H1 (cell line): ENCODE data around the gene ANKRD30A. TPM values are rescaled to one million over a fixed set of nuclear protein-coding genes. Genes with fewer than 3 reads are reported as not detected.

ENCODE experiments used
- CTCF ChIA-PET: fragments of 300-600 bp; sonication (Branson Sonifier 250); formaldehyde crosslinking; loops from one replicate; lab custom pipeline; 2021; ENCODE audit not compliant: partially characterized antibody; lab: Charles Lee
- POLR2A ChIA-PET: fragments of 300-600 bp; sonication (Branson Sonifier 250); formaldehyde crosslinking; loops from one replicate; lab custom pipeline; 2021; ENCODE audit warnings: inconsistent platforms; ENCODE audit not compliant: partially characterized antibody; lab: Charles Lee
- DNase-seq, 2 experiments: peaks; one replicate each; pipeline versions ENCODE4 v3.0.0 to v3.0.0-alpha.2; 2010 to 2022; ENCODE audit warnings: low spot score in 2 of 2, low read depth in 1 of 2, mixed read lengths in 1 of 2
- FAIRE-seq: peaks from 2 replicates; lab custom pipeline; 2011; peaks lifted over from hg19 to GRCh38; lab: Jason Lieb, UNC
- H2AFZ ChIP-seq: 2 replicates; pipeline ENCODE4 v1.8.1; 2012; ENCODE audit warnings: low read length, inconsistent platforms
- H2AK5ac ChIP-seq: 2 replicates; pipeline ENCODE4 v1.6.1; 2013; ENCODE audit warnings: low read depth, low read length
- H2BK120ac ChIP-seq: replicated peaks from 2 replicates; pipeline ENCODE3; 2013; ENCODE audit warnings: low read depth, low read length, inconsistent platforms
- H2BK12ac ChIP-seq: 2 replicates; pipeline ENCODE4 v1.6.1; 2013; ENCODE audit warnings: low read depth, low read length
- H2BK15ac ChIP-seq: 2 replicates; pipeline ENCODE4 v1.6.1; 2013; ENCODE audit warnings: low read length
- H2BK20ac ChIP-seq: 2 replicates; pipeline ENCODE4 v1.6.1; 2013; ENCODE audit warnings: low read length
- H2BK5ac ChIP-seq: 2 replicates; pipeline ENCODE4 v1.6.1; 2013; ENCODE audit warnings: low read depth, low read length
- H3K14ac ChIP-seq: 2 replicates; pipeline ENCODE4 v1.6.1; 2013; ENCODE audit warnings: inconsistent platforms; ENCODE audit not compliant: insufficient read length
- H3K18ac ChIP-seq: 2 replicates; pipeline ENCODE4 v1.6.1; 2013; ENCODE audit warnings: low read length; ENCODE audit errors: extremely low read depth
- H3K23ac ChIP-seq: 2 replicates; pipeline ENCODE4 v1.6.1; 2013; ENCODE audit warnings: inconsistent platforms; ENCODE audit not compliant: insufficient read length
- H3K23me2 ChIP-seq: 2 replicates; pipeline ENCODE4 v1.6.1; 2013; ENCODE audit warnings: low read depth, low read length
- H3K27ac ChIP-seq: 2 replicates; pipeline ENCODE4 v1.6.1; 2011; ENCODE audit warnings: low read depth, low read length, inconsistent platforms
- H3K27me3 ChIP-seq, 4 experiments: replicated peaks in 1 of 4; 1 replicate in 1 of 4; 2 replicates in 3 of 4; pipeline versions ENCODE4 v1.6.1 to v1.8.1; 2011 to 2013; ENCODE audit warnings: low read length in 3 of 4, mild to moderate bottlenecking in 3 of 4, inconsistent platforms in 2 of 4, mixed read lengths in 2 of 4, moderate library complexity in 1 of 4; ENCODE audit not compliant: control insufficient read depth in 3 of 4, insufficient read depth in 3 of 4; ENCODE audit errors: extremely low read depth in 1 of 4
- H3K36me3 ChIP-seq, 4 experiments: 2 replicates each; pipeline versions ENCODE4 v1.6.1 to v1.8.1; 2011 to 2013; ENCODE audit warnings: mild to moderate bottlenecking in 4 of 4, low read length in 3 of 4, moderate library complexity in 2 of 4, control low read depth in 1 of 4, inconsistent platforms in 1 of 4; ENCODE audit not compliant: insufficient read depth in 4 of 4, control insufficient read depth in 2 of 4
- H3K4ac ChIP-seq: replicated peaks from 2 replicates; pipeline ENCODE3; 2013; ENCODE audit warnings: low read length, low read depth, mixed read lengths, inconsistent platforms; ENCODE audit not compliant: insufficient read length
- H3K4me1 ChIP-seq, 4 experiments: replicated peaks in 1 of 4; 1 replicate in 1 of 4; 2 replicates in 3 of 4; pipeline versions ENCODE4 v1.6.1 to v1.8.1; 2011 to 2013; ENCODE audit warnings: low read length in 3 of 4, inconsistent platforms in 2 of 4, mixed read lengths in 1 of 4; ENCODE audit not compliant: insufficient read depth in 4 of 4, control insufficient read depth in 3 of 4
- H3K4me2 ChIP-seq, 2 experiments: 2 replicates each; pipeline versions ENCODE4 v1.6.1 to v1.8.1; 2011 to 2013; ENCODE audit warnings: low read depth in 2 of 2, low read length in 2 of 2, control low read depth in 1 of 2, inconsistent platforms in 1 of 2, mild to moderate bottlenecking in 1 of 2; ENCODE audit not compliant: insufficient read depth in 1 of 2
- H3K4me3 ChIP-seq, 4 experiments: fragments of 200-600, 300-600 bp in 1 of 4; sonication (generic), shearing (Covaris generic), sonication (Bioruptor Twin) in 1 of 4; 2 replicates each; pipeline versions ENCODE4 v1.5.1 to v1.8.1; 2011 to 2016; ENCODE audit warnings: low read length in 4 of 4, low read depth in 3 of 4, control low read depth in 2 of 4, inconsistent platforms in 2 of 4, mild to moderate bottlenecking in 2 of 4, mixed read lengths in 1 of 4, moderate library complexity in 1 of 4; ENCODE audit not compliant: insufficient read depth in 2 of 4; ENCODE audit errors: extremely low read depth in 1 of 4
- H3K56ac ChIP-seq: replicated peaks from 2 replicates; pipeline ENCODE3; 2013; ENCODE audit warnings: low read depth, mild to moderate bottlenecking, mixed read lengths, low read length, inconsistent platforms; ENCODE audit not compliant: insufficient read length
- H3K79me1 ChIP-seq: 2 replicates; pipeline ENCODE4 v1.6.1; 2013; ENCODE audit warnings: low read depth, low read length, control low read depth
- H3K79me2 ChIP-seq, 2 experiments: 2 replicates each; pipeline versions ENCODE4 v1.6.1 to v1.8.1; 2012 to 2013; ENCODE audit warnings: low read length in 2 of 2, mild to moderate bottlenecking in 2 of 2, inconsistent platforms in 1 of 2; ENCODE audit not compliant: insufficient read depth in 2 of 2, control insufficient read depth in 1 of 2
- H3K9ac ChIP-seq, 4 experiments: replicated peaks in 1 of 4; 1 replicate in 1 of 4; 2 replicates in 3 of 4; pipeline versions ENCODE4 v1.6.1 to v1.8.1; 2011 to 2013; ENCODE audit warnings: low read depth in 3 of 4, low read length in 3 of 4, control low read depth in 2 of 4, mild to moderate bottlenecking in 2 of 4, moderate library complexity in 2 of 4, inconsistent platforms in 1 of 4; ENCODE audit errors: extremely low read depth in 1 of 4
- H3K9me3 ChIP-seq, 2 experiments: 2 replicates each; pipeline versions ENCODE4 v1.6.1 to v1.8.1; 2012 to 2013; ENCODE audit warnings: mild to moderate bottlenecking in 2 of 2, moderate library complexity in 2 of 2, control low read depth in 1 of 2, inconsistent platforms in 1 of 2, low read depth in 1 of 2, low read length in 1 of 2, mixed read lengths in 1 of 2; ENCODE audit not compliant: insufficient read depth in 2 of 2
- H4K20me1 ChIP-seq, 2 experiments: replicated peaks in 1 of 2; 2 replicates each; pipeline versions ENCODE3 to v1.8.1; 2011 to 2013; ENCODE audit warnings: inconsistent platforms in 2 of 2, low read length in 2 of 2, mild to moderate bottlenecking in 1 of 2; ENCODE audit not compliant: insufficient read depth in 2 of 2, control insufficient read depth in 1 of 2
- H4K5ac ChIP-seq: 2 replicates; pipeline ENCODE4 v1.6.1; 2013; ENCODE audit warnings: low read length, low read depth, mixed read lengths, inconsistent platforms; ENCODE audit not compliant: insufficient read length
- H4K8ac ChIP-seq: 2 replicates; pipeline ENCODE4 v1.8.0; 2013; ENCODE audit warnings: mild to moderate bottlenecking, moderate library complexity, low read length, inconsistent platforms; ENCODE audit not compliant: insufficient read depth; ENCODE audit errors: extremely low read depth
- H4K91ac ChIP-seq: replicated peaks from 2 replicates; pipeline ENCODE3; 2013; ENCODE audit warnings: low read length, mixed read lengths, inconsistent platforms; ENCODE audit not compliant: insufficient read length
- SP2 ChIP-seq: IDR thresholded peaks from 2 replicates; pipeline ENCODE4 v1.6.1; 2012; ENCODE audit warnings: mild to moderate bottlenecking, low read length, inconsistent platforms
- WGBS, 2 experiments: shearing (Covaris generic) in 1 of 2; methylation state at CpG; one replicate each; pipeline versions ENCODE4 v1.1.6 to v1.1.7; 2013 to 2015; ENCODE audit warnings: low lambda C conversion rate in 2 of 2, mixed read lengths in 2 of 2, inconsistent platforms in 1 of 2, low coverage in 1 of 2, missing lambda C conversion rate in 1 of 2; ENCODE audit not compliant: insufficient replicate concordance in 2 of 2, insufficient coverage in 1 of 2, insufficient read length in 1 of 2; ENCODE audit errors: extremely low coverage in 1 of 2, missing lambda C conversion rate in 1 of 2; 5-methylcytosine and 5-hydroxymethylcytosine counted together
- polyA plus RNA-seq, 7 experiments: library from polyadenylated mRNA; depleted of rRNA in 3 of 7; stranded (reverse) in 5 of 7; unstranded in 2 of 7; fragments of >200 nt in 5 of 7; fragments of 200-250 nt in 2 of 7; gene quantifications; 1 replicate in 5 of 7; 2 replicates in 1 of 7; 4 replicates in 1 of 7; pipeline versions ENCODE4 v1.2.1 to v1.2.3, GENCODE V29; 2011 to 2013; ENCODE audit warnings: missing spikeins in 2 of 7, mixed read lengths in 2 of 7
- total RNA-seq: library from RNA; stranded (reverse); fragmentation: NEBNext Ultra II Directional; extraction: Animal tissue kit (Norgen Biotek cat#: 25700); gene quantifications from 2 replicates; pipeline ENCODE4 v1.2.1, GENCODE V29; 2021

ANKRD30A gene
- total and polyA plus RNA-seq, 2 of the 8 experiments (the other 6 are each of a cell fraction or from before 2014, with no cell fraction given) = not detected

GRCh38 chr10:37269554-37270256 lies 144.3 kb downstream of the ANKRD30A start:
- POLR2A ChIA-PET = no interaction called here

More at GRCh38 chr10:37269554-37270256, 144.3 kb downstream of the ANKRD30A start:
- Histone ChIP-seq H3K36me3 (no peaks in the 10 kb centered on the region), H3K4me1 (no peaks in the 10 kb centered on the region), H3K56ac (no peak overlapping the region), H3K18ac (no peak overlapping the region), H4K8ac (no peak overlapping the region), H3K27me3 (no peaks in the 10 kb centered on the region), H3K79me2 (no peaks in the 10 kb centered on the region), H3K14ac (no peak overlapping the region), H2BK12ac (no peak overlapping the region), H3K9me3 (peaks cover 47 to 49% of the 10 kb centered on the region in 2 experiments), H3K23me2 (no peaks in the 10 kb centered on the region), H2BK5ac (no peak overlapping the region), H2AK5ac (no peak overlapping the region), H2BK20ac (no peak overlapping the region), H3K4ac (no peak overlapping the region), H2AFZ (no peak overlapping the region), H3K4me2 (no peak overlapping the region), H4K20me1 (no peaks in the 10 kb centered on the region), H3K9ac (no peak overlapping the region), H3K23ac (no peak overlapping the region), H2BK120ac (no peak overlapping the region), H4K91ac (no peak overlapping the region)
- CTCF ChIA-PET = no interaction called here
- FAIRE-seq (no peak), DNase-seq (no peak)
- WGBS, 2 experiments = 66% methylated on average over 5 of the region's 5 CpGs; no CpG with 5 or more reads in 1 of the 2 experiments
- no peak for TF ChIP-seq SP2
- TF ChIP-seq, all 59 proteins: peak for 0
- no peak overlapping the region for H2BK15ac ChIP-seq
- no peak overlapping the region for H3K4me3 ChIP-seq
- H3K79me1 ChIP-seq = no peaks in the 10 kb centered on the region
- H3K27ac ChIP-seq = no peak overlapping the region
- H4K5ac ChIP-seq = no peak overlapping the region
